HG02885 (cell line): Measurements from ENCODE around the gene CENPQ.
A peak's percentile ranks its signal among the peaks of the same experiment; 100 is the strongest.
"Not testable (repeated sequence)": the region's sequence is repeated elsewhere in the genome, so short reads cannot be mapped to it uniquely, and the experiment has no call there.

Source experiments
- ATAC-seq: cut with Tn5 transposase; IDR thresholded peaks from one replicate; pipeline ENCODE4 v1.9.1; 2021; ENCODE audit warnings: mild to moderate bottlenecking; ENCODE audit not compliant: unreplicated experiment, poor library complexity

The CENPQ gene, protein sequence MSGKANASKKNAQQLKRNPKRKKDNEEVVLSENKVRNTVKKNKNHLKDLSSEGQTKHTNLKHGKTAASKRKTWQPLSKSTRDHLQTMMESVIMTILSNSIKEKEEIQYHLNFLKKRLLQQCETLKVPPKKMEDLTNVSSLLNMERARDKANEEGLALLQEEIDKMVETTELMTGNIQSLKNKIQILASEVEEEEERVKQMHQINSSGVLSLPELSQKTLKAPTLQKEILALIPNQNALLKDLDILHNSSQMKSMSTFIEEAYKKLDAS

DNA sequence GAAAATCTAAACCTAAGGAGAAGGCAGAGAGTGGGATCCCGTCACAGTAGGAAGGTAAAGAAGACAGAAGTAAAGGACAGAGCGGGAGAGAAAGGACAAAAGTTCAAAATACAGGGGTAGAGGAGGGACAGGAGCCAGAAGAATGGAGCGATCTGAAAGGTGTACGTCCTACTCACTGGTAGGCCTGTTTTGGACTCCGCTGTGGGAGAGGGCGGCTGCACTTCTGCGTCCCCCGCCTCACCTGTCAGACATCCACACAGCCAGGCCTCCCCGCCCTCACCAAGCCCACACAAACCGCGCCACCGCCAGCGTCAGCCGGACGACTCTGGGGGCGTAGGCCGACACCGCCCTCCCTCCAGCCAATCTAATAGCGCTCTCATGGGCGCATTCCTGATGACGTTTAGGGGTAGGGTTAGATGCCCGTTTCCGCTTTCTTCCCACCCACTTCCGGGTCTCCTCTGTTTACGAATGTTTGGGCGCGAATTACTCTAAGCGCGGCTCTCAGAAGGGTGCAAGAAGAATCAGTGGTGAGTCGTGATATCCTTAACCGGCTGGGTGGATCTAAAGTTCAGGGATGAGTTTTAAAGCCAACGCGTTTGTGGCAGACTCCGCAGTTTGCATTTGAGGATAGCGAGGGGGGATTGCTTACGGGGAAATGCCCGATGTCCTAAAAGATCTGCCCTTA lies at the start of gene CENPQ, which contains the start of gene MMUT:
Gene CENPQ, plus strand, starts transcription at position 444 of the 685 bp plus-strand sequence. CDS start 6,807 bp downstream, outside the sequence.
Gene MMUT, minus strand, starts transcription at position 327 of the 685 bp plus-strand sequence. CDS start 3,787 bp downstream, outside the sequence.
- peak; percentile 98 for ATAC-seq

DNA sequence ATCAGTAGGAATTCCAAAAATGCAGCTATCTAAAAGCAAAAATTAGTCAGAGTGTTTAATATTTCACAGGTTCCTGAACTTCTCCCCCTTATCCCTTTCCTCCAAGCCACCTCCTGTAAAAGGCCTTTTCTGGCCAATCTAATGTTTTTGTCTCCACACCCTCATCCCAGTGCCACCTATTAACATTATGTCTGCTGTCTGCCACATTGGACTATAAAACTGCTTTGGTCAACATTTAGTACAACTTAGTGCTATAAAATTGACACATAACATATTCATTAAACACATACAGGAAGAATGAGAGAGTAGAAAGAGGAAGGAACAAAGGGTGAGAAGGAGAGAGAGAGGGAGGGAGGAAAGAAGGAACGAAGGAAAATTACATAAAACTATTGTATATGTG lies 47.8 kb upstream of the CENPQ start:
- no peak for ATAC-seq

DNA sequence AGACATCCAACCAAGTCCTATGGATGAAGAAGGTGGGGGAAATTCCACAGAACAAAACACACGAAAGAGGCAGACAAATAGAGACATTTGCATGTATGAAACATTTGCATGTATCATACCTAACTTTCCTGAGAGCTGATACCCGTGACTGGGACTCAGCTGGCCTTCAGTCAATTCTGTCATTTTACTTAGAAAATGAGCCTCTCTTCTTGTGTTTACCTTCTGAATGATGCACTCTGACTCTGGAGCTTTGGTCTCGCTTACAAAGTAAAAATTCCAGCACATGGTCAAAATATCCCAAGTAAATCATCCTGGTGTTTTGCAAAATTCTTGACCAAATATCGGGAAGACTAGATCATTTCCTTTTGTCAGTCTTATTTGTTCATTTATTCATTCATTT lies 47.0 kb upstream of the CENPQ start:
- no peak for ATAC-seq

DNA sequence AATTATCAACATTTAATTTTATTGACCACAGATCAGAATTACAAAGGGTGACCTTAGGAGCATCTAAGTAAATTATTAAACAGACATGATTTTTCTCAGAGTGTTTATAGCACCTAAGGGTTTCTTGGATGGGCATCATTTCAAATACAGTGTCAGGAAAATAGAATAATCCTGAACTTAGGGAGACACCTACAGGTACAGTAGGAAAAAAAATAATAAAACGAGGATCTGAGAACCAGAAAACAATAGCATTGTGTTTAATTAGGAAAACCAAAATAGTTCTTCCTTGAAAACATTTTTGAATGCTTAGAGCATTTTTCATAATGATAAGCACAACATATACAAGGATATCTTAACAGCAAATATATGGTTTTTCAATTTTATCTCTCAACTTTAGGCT lies 39.4 kb upstream of the CENPQ start:
- no peak for ATAC-seq

DNA sequence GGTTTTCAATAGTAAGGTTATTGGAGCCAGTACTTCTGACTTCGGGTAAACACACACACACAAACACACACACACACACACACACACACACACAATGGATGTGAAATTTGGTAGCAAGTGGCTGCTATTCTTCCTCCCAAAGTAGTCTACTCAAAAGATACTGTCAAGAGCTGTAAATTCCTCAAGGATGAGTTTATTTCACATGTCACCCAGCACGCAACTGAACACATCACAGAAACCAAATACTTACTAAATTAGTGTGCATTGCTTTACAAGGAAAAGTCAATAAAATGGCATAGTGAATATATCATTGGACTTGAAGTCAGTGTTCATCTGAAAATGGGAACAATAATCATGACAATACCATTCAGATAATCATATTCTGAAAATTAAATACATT lies 33.0 kb upstream of the CENPQ start:
- no peak for ATAC-seq

DNA sequence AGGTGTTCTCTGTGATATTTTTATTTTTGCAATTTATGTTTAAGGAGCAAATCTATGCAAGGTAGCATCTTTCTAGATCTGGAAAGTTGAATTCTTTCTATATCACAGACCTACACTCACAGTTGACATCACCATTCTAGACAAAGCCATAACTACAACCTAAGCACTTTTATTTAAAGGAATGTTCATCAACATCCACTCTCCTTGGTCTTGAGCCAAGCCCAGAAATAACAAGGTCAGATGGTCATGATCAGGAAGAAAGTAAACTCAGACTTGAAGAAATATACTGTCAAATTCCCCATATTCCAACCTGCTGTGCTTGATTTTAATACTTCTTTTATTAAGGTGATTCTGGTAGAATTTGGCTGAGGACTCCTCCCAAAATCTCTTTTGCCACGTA lies 32.3 kb upstream of the CENPQ start:
- ATAC-seq = no peak

DNA sequence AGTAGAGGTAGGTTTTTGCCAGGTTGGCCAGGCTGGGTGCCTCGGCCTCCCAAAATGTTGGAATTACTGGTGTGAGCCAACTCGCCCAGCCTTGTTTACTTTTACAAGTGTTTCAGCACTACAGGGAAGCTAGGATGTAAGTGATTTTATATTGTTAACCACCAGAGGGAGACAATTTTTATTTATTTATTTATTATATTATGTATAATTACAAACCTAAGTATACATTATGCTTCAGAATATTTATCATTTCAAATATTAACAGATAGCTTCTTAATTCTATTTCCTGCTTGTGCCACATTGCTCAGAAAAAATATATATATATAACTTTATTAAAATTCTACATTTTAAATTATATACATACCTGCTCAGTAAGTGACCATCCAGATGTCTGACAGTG lies 9.9 kb upstream of the CENPQ start:
- no peak for ATAC-seq

DNA sequence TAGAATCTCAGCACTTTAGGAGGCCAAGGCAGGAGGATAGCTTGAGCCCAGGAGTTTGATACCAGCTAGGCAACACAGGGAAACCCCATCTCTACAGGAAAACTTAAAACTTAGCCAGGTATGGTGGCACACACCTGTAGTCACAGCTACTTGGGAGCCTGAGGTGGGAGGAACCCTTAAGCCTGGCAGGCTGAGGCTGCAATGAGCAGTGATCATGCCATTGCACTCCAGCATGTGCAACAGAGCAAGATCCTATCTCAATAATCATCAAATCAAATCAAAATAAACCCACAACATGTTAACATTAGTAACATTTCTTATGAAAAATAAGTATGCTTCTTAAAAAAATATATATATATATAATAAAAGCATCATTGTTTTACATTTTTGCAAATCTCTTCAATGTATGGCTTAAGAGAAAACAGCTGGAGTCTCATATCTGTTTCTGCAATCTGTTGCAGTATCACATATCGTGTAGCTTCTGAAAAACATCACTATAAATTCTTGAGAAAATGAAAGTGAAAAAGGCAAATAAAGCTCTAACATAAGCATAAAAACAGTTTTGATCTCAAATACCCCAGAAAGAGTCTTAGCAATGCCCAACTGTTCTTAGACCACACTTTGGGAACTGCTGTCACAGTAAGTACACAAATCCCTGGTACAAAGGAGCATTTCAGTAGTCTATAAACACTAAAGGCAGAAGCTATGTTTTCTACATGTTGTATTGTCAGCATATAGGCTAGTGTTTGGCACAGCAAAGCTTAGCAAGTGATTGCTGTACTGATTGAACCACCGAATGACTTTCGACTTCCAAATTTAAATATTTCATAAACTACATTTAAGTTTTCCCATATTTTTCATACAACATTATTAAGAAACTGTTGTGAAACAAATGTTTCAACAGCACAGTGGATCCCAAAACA lies 8.1 kb upstream of the CENPQ start:
- ATAC-seq = peak; percentile 81

DNA sequence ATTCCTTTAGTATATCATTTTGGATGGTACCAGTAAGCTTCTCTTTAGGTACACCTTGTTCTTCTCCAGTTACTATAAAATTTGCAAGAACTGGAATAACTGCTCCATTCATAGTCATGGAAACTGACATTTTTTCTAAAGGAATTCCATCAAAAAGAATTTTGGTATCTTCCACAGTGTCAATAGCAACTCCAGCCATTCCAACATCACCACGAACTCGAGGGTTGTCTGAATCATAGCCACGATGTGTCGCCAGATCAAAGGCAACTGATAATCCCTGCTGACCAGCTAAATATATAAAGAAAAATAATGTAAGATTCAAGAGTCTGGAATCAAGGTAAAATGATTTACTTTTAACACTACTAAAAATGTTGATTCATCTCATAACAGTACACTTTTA lies 5.4 kb upstream of the CENPQ start:
- ATAC-seq = no peak

DNA sequence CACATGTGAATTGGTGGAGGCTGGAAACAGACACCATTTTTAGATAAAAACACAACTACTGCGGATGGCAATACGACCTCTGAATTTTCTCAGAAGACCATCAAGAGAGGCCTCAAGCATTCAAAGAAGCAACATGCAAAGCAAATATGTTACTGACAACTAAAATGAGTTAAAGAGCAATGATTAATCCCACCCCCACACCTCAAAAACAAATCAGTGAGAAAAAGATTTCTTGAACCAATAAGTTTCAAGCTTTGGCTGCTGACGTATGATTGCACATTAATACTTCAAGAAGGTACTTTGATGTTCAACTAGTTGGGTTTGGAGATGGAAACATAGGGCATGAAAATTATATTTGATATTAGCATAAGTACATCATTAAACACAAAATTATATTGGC lies 1.1 kb upstream of the CENPQ start:
- no peak for ATAC-seq

DNA sequence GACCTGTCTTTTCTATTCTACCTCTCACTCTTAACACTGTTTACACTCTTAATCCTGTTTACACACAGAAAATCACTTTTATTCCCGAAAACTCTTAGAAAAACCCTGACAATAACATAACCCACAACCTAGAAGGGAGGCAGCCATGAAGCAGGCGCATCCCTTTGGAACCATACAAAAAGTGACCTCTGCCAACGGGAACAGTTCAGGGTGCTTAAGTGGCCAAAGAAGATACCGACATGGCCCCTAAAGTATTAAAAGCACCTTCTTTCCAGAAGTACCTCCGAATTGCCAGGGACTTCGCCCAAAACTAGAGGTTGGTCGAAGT lies 607 bp upstream of the CENPQ start:
- ATAC-seq = peak; percentile 8

DNA sequence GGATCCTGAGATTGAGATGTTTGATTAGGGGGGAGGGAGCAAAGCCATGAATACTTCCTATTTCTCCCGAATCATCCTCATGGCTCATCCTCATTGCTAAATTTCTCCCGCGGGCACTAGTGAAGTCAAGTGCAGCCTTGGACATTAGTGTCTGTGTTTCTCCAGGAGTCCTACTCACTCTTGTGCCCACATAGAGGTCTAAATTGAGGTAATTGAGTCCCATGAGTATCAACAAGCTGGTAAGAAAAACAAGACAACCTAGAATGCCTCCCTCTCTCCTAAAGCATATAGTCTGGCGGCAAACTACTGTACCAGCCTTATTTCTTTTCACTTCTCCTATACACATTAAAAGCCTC lies 420 bp downstream of the CENPQ start:
- ATAC-seq = peak; percentile 2

DNA sequence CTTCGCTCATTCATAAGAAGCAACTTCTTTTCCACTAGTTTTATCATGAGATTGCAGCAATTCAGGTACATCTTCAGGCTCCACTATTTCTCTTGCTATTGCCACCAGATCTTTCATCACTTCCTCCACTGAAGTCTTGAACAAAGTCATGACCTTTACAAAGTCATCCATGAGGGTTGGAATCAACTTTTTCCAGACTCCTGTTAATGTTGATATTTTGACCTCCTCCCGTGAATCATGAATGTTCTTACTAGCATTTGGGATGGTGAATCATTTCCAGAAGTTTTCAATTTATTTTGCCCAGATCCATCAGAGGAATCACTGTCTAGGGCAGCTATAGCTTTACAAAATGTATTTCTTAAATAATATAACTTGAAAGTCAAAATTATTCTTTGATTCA lies 1.5 kb downstream of the CENPQ start:
- no peak for ATAC-seq

DNA sequence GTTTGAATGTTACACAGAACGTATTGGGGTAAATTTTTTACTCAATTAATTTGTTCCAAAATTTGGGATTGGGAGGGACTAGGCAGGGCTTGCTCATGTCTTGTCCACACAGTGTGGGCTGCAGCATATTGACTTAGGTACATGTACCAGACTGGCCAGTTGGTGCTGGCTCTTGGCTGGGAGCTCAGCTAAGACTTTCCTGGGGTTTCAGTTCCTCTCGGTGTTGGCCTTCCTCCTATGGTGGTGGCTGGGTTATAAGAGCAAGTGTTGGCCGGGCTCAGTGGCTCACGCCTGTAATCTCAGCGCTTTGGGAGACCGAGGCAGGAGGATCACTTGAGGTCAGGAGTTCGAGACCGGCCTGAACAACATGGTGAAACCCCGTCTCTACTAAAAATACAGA lies 4.9 kb downstream of the CENPQ start:
- ATAC-seq = no peak

DNA sequence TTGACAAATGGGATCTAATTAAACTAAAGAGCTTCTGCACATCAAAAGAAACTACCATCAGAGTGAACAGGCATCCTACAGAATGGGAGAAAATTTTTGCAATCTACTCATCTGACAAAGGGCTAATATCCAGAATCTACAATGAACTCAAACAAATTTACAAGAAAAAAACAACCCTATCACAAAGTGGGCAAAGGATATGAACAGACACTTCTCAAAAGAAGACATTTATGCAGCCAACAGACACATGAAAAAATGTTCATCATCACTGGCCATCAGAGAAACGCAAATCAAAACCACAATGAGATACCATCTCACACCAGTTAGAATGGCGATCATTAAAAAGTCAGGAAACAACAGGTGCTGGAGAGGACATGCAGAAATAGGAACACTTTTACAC lies 13.4 kb downstream of the CENPQ start:
- not testable (repeated sequence) for ATAC-seq

DNA sequence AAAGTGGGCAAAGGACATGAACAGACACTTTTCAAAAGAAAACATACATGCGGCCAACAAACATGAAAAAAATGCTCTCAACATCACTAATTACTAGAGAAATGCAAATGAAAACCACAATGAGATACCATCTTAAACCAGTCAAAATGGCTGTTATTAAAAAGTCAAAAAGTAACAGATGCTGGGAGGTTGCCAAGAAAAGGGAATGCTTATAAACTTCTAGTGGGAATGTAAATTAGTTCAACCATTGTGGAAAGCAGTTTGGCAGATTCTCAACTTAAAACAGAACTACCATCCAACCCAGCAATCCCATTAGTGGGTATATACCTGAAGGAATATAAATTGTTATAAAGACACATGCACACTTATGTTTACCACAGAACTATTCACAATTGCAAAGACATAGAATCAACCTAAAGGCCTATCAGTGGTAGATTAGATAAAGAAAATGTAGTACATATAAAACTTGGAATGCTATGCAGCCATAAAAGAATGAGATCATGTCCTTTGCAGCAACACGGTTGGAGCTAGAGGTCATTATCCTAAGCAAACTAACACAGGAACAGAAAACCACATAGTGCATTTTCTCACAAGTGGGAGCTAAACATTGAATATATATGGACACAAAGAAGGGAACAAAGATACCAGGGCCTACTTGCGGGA lies 16.3 kb downstream of the CENPQ start:
- no peak for ATAC-seq

DNA sequence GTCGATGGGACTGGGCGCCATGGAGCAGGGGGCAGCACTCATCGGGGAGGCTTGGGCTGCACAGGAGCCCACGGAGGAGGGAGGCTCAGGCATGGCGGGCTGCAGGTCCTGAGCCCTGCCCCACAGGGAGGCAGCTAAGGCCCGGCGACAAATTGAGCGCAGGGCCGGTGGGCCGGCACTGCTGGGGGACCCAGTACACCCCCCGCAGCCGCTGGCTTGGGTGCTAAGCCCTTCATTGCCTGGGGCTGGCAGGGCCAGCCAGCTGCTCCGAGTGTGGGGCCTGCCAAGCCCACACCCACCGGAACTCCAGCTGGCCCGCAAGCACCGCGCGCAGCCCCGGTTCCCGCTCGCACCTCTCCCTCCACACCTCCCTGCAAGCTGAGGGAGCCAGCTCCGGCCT lies 18.7 kb downstream of the CENPQ start:
- ATAC-seq = not testable (repeated sequence)

DNA sequence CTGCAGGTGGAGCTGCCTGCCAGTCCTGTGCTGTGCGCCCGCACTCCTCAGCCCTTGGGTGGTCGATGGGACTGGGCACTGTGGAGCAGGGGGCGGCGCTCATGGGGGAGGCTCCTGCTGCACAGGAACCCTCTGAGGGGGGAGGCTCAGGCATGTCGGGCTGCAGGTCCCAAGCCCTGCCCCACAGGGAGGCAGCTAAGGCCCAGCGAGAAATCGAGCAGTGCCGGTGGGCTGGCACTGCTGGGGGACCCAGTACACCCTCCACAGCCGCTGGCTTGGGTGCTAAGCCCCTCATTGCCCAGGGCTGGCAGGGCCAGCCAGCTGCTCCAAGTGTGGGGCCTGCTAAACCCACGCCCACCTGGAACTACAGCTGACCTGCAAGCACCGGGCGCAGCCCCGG lies 20.2 kb downstream of the CENPQ start:
- ATAC-seq = not testable (repeated sequence)

DNA sequence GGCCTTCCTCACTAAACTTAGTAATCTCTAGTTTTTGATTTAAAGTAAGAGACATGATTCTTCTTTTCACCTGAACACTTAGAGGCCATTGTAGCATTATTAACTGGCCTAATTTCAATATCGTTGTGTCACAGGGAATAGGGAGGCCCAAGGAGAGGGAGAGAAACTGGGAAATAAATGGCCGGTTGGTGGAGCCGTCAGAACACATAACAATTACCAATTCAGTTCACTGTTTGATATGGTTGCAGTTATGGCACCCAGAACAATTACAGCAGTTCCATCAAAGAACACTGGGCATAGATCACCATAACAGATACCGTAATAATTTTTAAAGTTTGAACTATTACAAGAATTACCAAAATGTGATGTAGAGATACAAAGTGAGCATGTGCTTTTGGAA lies 27.5 kb downstream of the CENPQ start:
- no peak for ATAC-seq

DNA sequence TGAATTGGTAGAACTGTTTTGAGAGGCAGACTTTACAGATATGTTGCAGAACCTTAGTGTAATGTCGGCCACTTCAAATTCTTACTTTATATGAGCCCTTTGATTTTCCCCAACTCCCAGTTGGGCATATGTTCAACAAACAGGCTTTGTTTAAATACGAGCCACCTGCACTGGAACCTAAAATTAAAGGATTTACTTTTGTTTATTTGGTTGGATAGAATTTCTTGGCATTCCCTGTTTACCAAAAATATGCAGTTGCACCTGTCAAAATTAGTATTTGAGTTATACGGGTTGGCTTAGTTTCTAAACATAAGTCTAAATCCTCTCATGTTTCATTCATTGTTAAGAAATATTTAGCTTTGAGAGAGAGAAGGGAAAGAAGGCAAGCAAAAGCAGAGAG lies 34.1 kb downstream of the CENPQ start:
- no peak for ATAC-seq

DNA sequence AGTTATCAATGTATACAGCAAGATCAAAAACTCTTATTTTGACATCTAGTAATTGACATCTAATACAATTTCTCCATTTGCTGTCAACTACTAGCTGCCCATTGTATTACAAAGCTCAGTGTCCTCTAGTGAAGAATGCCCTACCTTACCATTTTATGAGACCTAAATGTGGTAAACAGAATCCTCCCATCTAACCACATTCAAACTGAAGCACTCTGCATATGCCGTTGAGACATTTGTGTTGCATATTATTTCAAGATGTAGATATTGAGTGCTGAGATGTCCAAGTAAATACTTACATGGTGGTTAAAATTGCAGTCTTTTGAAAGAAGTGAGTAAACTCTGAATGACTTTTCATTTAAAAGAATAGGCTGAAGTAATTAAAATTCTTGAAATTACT lies 36.0 kb downstream of the CENPQ start:
- ATAC-seq = no peak
